Measurements from ENCODE around the gene NFATC2. TPM values are rescaled to one million over a fixed set of nuclear protein-coding genes. Genes with fewer than 3 reads are reported as not detected.

NFATC2 gene
- total and polyA plus RNA-seq, 2 donors = 2.1 to 8.8 TPM

- no peak overlapping the region for H3K27ac ChIP-seq (ENCODE audit: low read depth)
- H3K4me3 ChIP-seq (ENCODE audit: low read depth, low read length) = no peak overlapping the region
- WGBS = 79% methylated on average over 5 of the region's 5 CpGs
- H3K36me3 ChIP-seq (ENCODE audit: insufficient read depth) = no peaks in the 10 kb centered on the region
- no peak for DNase-seq (ENCODE audit: extremely low spot score)
- H3K4me1 ChIP-seq (ENCODE audit: insufficient read depth) = no peaks in the 10 kb centered on the region
These were observed 203.7 kb downstream of the NFATC2 start for GRCh38 chr20:51338692-51339440.

- DNase-seq (ENCODE audit: extremely low spot score) = no peak
- Histone ChIP-seq H3K36me3 (ENCODE audit: insufficient read depth) (no peaks in the 10 kb centered on the region), H3K4me1 (ENCODE audit: insufficient read depth) (no peaks in the 10 kb centered on the region), H3K27ac (ENCODE audit: low read depth) (no peak overlapping the region), H3K4me3 (ENCODE audit: low read depth, low read length) (no peak overlapping the region)
- 79% methylated on average over 3 of the region's 3 CpGs for WGBS
These were observed 205.3 kb downstream of the NFATC2 start for GRCh38 chr20:51337126-51337805.

Small RNA genes lying within 50 kb of the gene (small RNA-seq; reads per million reads assigned to genes)
- not detected for gene MIR3194

Other genes starting within 250 kb of the NFATC2 start
- 25.6 TPM for gene ATP9A, start 225.7 kb upstream of the NFATC2 start, total RNA-seq
- gene ATP9A, start 225.7 kb upstream of the NFATC2 start, polyA plus RNA-seq = 17.9 TPM